H1 (cell line): ENCODE measurements around the gene ABHD15. TPM values are rescaled to one million over a fixed set of nuclear protein-coding genes. Genes with fewer than 3 reads are reported as not detected.

ENCODE experiments used
- ASH2L ChIP-seq: fragments of 200-600, 300-600 bp; sonication (generic); IDR thresholded peaks from one replicate; pipeline ENCODE4 v1.7.1; 2017; ENCODE audit warnings: low read length
- ATF3 ChIP-seq: IDR thresholded peaks from 2 replicates; pipeline ENCODE4 v1.6.1; 2011; ENCODE audit warnings: low read depth, mild to moderate bottlenecking, low read length; ENCODE audit not compliant: insufficient read depth
- BACH1 ChIP-seq: IDR thresholded peaks from 2 replicates; pipeline ENCODE4 v1.6.1; 2012; ENCODE audit warnings: low read length, improper control_type of control experiment
- CEBPB ChIP-seq: IDR thresholded peaks from 2 replicates; pipeline ENCODE4 v1.6.1; 2012; ENCODE audit warnings: low read depth, low read length
- CTBP2 ChIP-seq: IDR thresholded peaks from 2 replicates; pipeline ENCODE4 v1.7.0; 2011; ENCODE audit warnings: borderline replicate concordance, mild to moderate bottlenecking, moderate library complexity, mixed read lengths, low read length; ENCODE audit not compliant: insufficient read depth, insufficient read length
- CTCF ChIP-seq, 3 experiments: IDR thresholded peaks; 1 replicate in 2 of 3; 2 replicates in 1 of 3; pipeline versions ENCODE4 v1.5.1 to v1.6.1; 2011; ENCODE audit warnings: low read length in 3 of 3, mild to moderate bottlenecking in 3 of 3, inconsistent platforms in 2 of 3, low read depth in 1 of 3, moderate library complexity in 1 of 3; ENCODE audit not compliant: insufficient read depth in 1 of 3; ENCODE audit errors: control extremely low read depth in 1 of 3
- EGR1 ChIP-seq: IDR thresholded peaks from 2 replicates; pipeline ENCODE4 v1.6.1; 2011; ENCODE audit warnings: low read depth, low read length, borderline replicate concordance
- GABPA ChIP-seq: IDR thresholded peaks from 2 replicates; pipeline ENCODE4 v1.6.1; 2011; ENCODE audit warnings: mild to moderate bottlenecking, low read length, moderate library complexity, borderline replicate concordance; ENCODE audit not compliant: insufficient read depth
- KDM4A ChIP-seq: IDR thresholded peaks from one replicate; pipeline ENCODE4 v1.7.1; 2012; ENCODE audit warnings: low read depth, mild to moderate bottlenecking, moderate library complexity, low read length, inconsistent platforms; ENCODE audit not compliant: severe bottlenecking
- MAX ChIP-seq: IDR thresholded peaks from 2 replicates; pipeline ENCODE4 v1.6.1; 2012; ENCODE audit warnings: inconsistent platforms
- PHF8 ChIP-seq: fragments of 200-600 bp; sonication (generic); conservative IDR thresholded peaks from 2 replicates; pipeline ENCODE4 v1.7.1; 2012; ENCODE audit warnings: low read depth, mild to moderate bottlenecking, inconsistent platforms, low read length, moderate library complexity
- RNF2 ChIP-seq: fragments of 200-900, 300-1000 bp; sonication (generic); IDR thresholded peaks from 2 replicates; pipeline ENCODE4 v1.7.1; 2016; ENCODE audit warnings: borderline replicate concordance, low read depth, mild to moderate bottlenecking, antibody characterized with exemption, low read length; ENCODE audit not compliant: poor library complexity, severe bottlenecking; ENCODE audit errors: missing control alignments
- SIN3A ChIP-seq, 2 experiments: IDR thresholded peaks in 1 of 2; conservative IDR thresholded peaks in 1 of 2; 2 replicates each; pipeline ENCODE4 v1.6.1; 2011 to 2012; ENCODE audit warnings: low read length in 2 of 2, improper control_type of control experiment in 1 of 2, low read depth in 1 of 2, mild to moderate bottlenecking in 1 of 2
- YY1 ChIP-seq: IDR thresholded peaks from 2 replicates; pipeline ENCODE4 v1.6.1; 2011; ENCODE audit warnings: low read depth, mild to moderate bottlenecking, low read length
- ZNF274 ChIP-seq: IDR thresholded peaks from 2 replicates; pipeline ENCODE4 v1.7.0; 2012; ENCODE audit warnings: low read length, borderline replicate concordance; ENCODE audit errors: extremely low read depth
- polyA plus RNA-seq, 7 experiments: library from polyadenylated mRNA; depleted of rRNA in 3 of 7; stranded (reverse) in 5 of 7; unstranded in 2 of 7; fragments of >200 nt in 5 of 7; fragments of 200-250 nt in 2 of 7; gene quantifications; 1 replicate in 5 of 7; 2 replicates in 1 of 7; 4 replicates in 1 of 7; pipeline versions ENCODE4 v1.2.1 to v1.2.3, GENCODE V29; 2011 to 2013; ENCODE audit warnings: missing spikeins in 2 of 7, mixed read lengths in 2 of 7
- total RNA-seq: library from RNA; stranded (reverse); fragmentation: NEBNext Ultra II Directional; extraction: Animal tissue kit (Norgen Biotek cat#: 25700); gene quantifications from 2 replicates; pipeline ENCODE4 v1.2.1, GENCODE V29; 2021

The ABHD15 gene
- total and polyA plus RNA-seq, 2 of the 8 experiments (the other 6 are each of a cell fraction or from before 2014, with no cell fraction given), result 0.88 to 1.7 TPM

- TF ChIP-seq CTCF (IDR thresholded peaks at IDR 0.05; ENCODE audit: control extremely low read depth in 1 of 3, insufficient read depth in 1 of 3, low read depth in 1 of 3, low read length in 3 of 3) (no peak), SIN3A (conservative IDR thresholded peaks at IDR 0.05 in 1 of 2, IDR thresholded peaks at IDR 0.05 in 1 of 2; ENCODE audit: low read depth in 1 of 2, low read length in 2 of 2) (peak in 1 of 2 experiments; percentile 10; a peak in 1 of 4 replicates), EGR1 (0 out of 2 replicates have a peak, but pooled peaks have one; percentile 25), GABPA (no peak), RNF2 (no peak), MAX (peak; percentile 96), YY1 (no peak), ZNF274 (no peak), ATF3 (no peak), KDM4A (peak; percentile 95), CTBP2 (peak; percentile 80), PHF8 (0 out of 2 replicates have a peak, but pooled peaks have one; percentile 42), CEBPB (no peak), BACH1 (no peak), ASH2L (peak; percentile 87)
Observed at GRCh38 chr17:29591146-29591736, 24.4 kb upstream of the ABHD15 start (continued).
